ENCODE measurements around the gene LGALS1.
"Not testable (repeated sequence)": the region's sequence is repeated elsewhere in the genome, so short reads cannot be mapped to it uniquely, and the experiment has no call there.

Gene LGALS1

GRCh38 chr22:37715760-37716159 lies 40.3 kb downstream of the LGALS1 start:
- no peaks in the 10 kb centered on the region for H3K27me3 ChIP-seq (ENCODE audit: insufficient read depth, low read length)
- no peak overlapping the region for H3K4me3 ChIP-seq (ENCODE audit: low read length)
- H3K36me3 ChIP-seq (ENCODE audit: insufficient read depth, low read length) = peaks cover 13% of the 10 kb centered on the region
- H3K4me1 ChIP-seq (ENCODE audit: insufficient read depth, low read length) = no peaks in the 10 kb centered on the region
- no peak overlapping the region for H2AFZ ChIP-seq (ENCODE audit: low read depth, low read length)
- no peaks in the 10 kb centered on the region for H3K9me3 ChIP-seq (ENCODE audit: low read length)

- Histone ChIP-seq H3K27me3 (ENCODE audit: insufficient read depth, low read length) (no peaks in the 10 kb centered on the region), H3K4me1 (ENCODE audit: insufficient read depth, low read length) (no peaks in the 10 kb centered on the region), H2AFZ (ENCODE audit: low read depth, low read length) (no peak overlapping the region), H3K9me3 (ENCODE audit: low read length) (no peaks in the 10 kb centered on the region), H3K4me3 (ENCODE audit: low read length) (no peak overlapping the region), H3K36me3 (ENCODE audit: insufficient read depth, low read length) (peaks cover 7% of the 10 kb centered on the region)
Measured at GRCh38 chr22:37716708-37717107, 41.3 kb downstream of the LGALS1 start.

- H3K9me3 ChIP-seq (ENCODE audit: low read length); H3K4me3 ChIP-seq (ENCODE audit: low read length); H3K27me3 ChIP-seq (ENCODE audit: insufficient read depth, low read length); H2AFZ ChIP-seq (ENCODE audit: low read depth, low read length); H3K4me1 ChIP-seq (ENCODE audit: insufficient read depth, low read length); H3K36me3 ChIP-seq (ENCODE audit: insufficient read depth, low read length): not testable (repeated sequence)
Measured at GRCh38 chr22:37717235-37717634, 41.8 kb downstream of the LGALS1 start.

GRCh38 chr22:37717746-37718305 lies 42.4 kb downstream of the LGALS1 start:
- not testable (repeated sequence) for H3K9me3 ChIP-seq (ENCODE audit: low read length); H3K4me3 ChIP-seq (ENCODE audit: low read length); H3K4me1 ChIP-seq (ENCODE audit: insufficient read depth, low read length); H3K36me3 ChIP-seq (ENCODE audit: insufficient read depth, low read length); H3K27me3 ChIP-seq (ENCODE audit: insufficient read depth, low read length); H2AFZ ChIP-seq (ENCODE audit: low read depth, low read length)

- Histone ChIP-seq H3K36me3 (ENCODE audit: insufficient read depth, low read length) (peaks cover 19% of the 10 kb centered on the region), H3K4me1 (ENCODE audit: insufficient read depth, low read length) (no peaks in the 10 kb centered on the region), H3K4me3 (ENCODE audit: low read length) (no peak overlapping the region), H3K27me3 (ENCODE audit: insufficient read depth, low read length) (no peaks in the 10 kb centered on the region), H2AFZ (ENCODE audit: low read depth, low read length) (no peak overlapping the region), H3K9me3 (ENCODE audit: low read length) (peaks cover 9% of the 10 kb centered on the region)
Measured at GRCh38 chr22:37725551-37726240, 50.3 kb downstream of the LGALS1 start.

- no peak overlapping the region for H3K4me3 ChIP-seq (ENCODE audit: low read length)
- H3K9me3 ChIP-seq (ENCODE audit: low read length) = peaks cover 9% of the 10 kb centered on the region
- H3K4me1 ChIP-seq (ENCODE audit: insufficient read depth, low read length) = no peaks in the 10 kb centered on the region
- H3K36me3 ChIP-seq (ENCODE audit: insufficient read depth, low read length) = peaks cover 19% of the 10 kb centered on the region
- no peaks in the 10 kb centered on the region for H3K27me3 ChIP-seq (ENCODE audit: insufficient read depth, low read length)
- no peak overlapping the region for H2AFZ ChIP-seq (ENCODE audit: low read depth, low read length)
Measured at GRCh38 chr22:37726241-37726887, 50.9 kb downstream of the LGALS1 start.

- Histone ChIP-seq H3K4me1 (ENCODE audit: insufficient read depth, low read length) (no peaks in the 10 kb centered on the region), H3K4me3 (ENCODE audit: low read length) (no peak overlapping the region), H3K9me3 (ENCODE audit: low read length) (peaks cover 5% of the 10 kb centered on the region), H3K36me3 (ENCODE audit: insufficient read depth, low read length) (peaks cover 9% of the 10 kb centered on the region), H2AFZ (ENCODE audit: low read depth, low read length) (no peak overlapping the region), H3K27me3 (ENCODE audit: insufficient read depth, low read length) (no peaks in the 10 kb centered on the region)
Measured at GRCh38 chr22:37728620-37729019, 53.2 kb downstream of the LGALS1 start.
